ENCODE results near the gene LSAMP.

LSAMP gene

GRCh38 chr3:116413319-116413718, 32.0 kb downstream of the LSAMP start:
- Histone ChIP-seq H3K79me2 (ENCODE audit: control insufficient read depth, insufficient read depth, low read length) (no peaks in the 10 kb centered on the region), H3K4me2 (ENCODE audit: low read length) (no peak overlapping the region), H2BK15ac (replicated peaks; ENCODE audit: low read depth) (no peak overlapping the region), H3K9ac (ENCODE audit: low read length) (no peak overlapping the region), H3K4ac (ENCODE audit: low read depth, low read length) (no peak overlapping the region), H3K36me3 (ENCODE audit: control insufficient read depth, insufficient read depth, low read length) (no peaks in the 10 kb centered on the region), H3K18ac (ENCODE audit: low read length) (no peak overlapping the region), H2AK5ac (ENCODE audit: low read length) (no peak overlapping the region), H2BK120ac (ENCODE audit: low read depth, low read length) (no peak overlapping the region), H3K27ac (ENCODE audit: low read depth, low read length) (no peak overlapping the region), H2BK5ac (ENCODE audit: low read length) (no peak overlapping the region), H3K4me3 (ENCODE audit: low read length) (no peak overlapping the region), H3K56ac (ENCODE audit: low read length) (no peak overlapping the region), H4K8ac (ENCODE audit: low read depth, low read length) (no peak overlapping the region), H4K5ac (ENCODE audit: low read length) (no peak overlapping the region), H3K23ac (ENCODE audit: low read length) (no peak overlapping the region), H3K27me3 (ENCODE audit: insufficient read depth, low read length, poor library complexity) (no peaks in the 10 kb centered on the region), H3K79me1 (ENCODE audit: low read length) (no peaks in the 10 kb centered on the region), H3K4me1 (ENCODE audit: control insufficient read depth, low read depth, low read length) (no peaks in the 10 kb centered on the region)
- WGBS (ENCODE audit: extremely low coverage, insufficient coverage, low lambda C conversion rate), result no CpG with 5 or more reads among the region's 2 CpGs
- peak; percentile 10 for DNase-seq

- Histone ChIP-seq H3K23ac (ENCODE audit: low read length) (no peak overlapping the region), H3K27me3 (ENCODE audit: insufficient read depth, low read length, poor library complexity) (no peaks in the 10 kb centered on the region), H3K4me2 (ENCODE audit: low read length) (no peak overlapping the region), H3K9ac (ENCODE audit: low read length) (no peak overlapping the region), H3K79me1 (ENCODE audit: low read length) (no peaks in the 10 kb centered on the region), H3K18ac (ENCODE audit: low read length) (no peak overlapping the region), H2BK120ac (ENCODE audit: low read depth, low read length) (no peak overlapping the region), H4K5ac (ENCODE audit: low read length) (no peak overlapping the region), H3K79me2 (ENCODE audit: control insufficient read depth, insufficient read depth, low read length) (no peaks in the 10 kb centered on the region), H3K56ac (ENCODE audit: low read length) (no peak overlapping the region), H3K4ac (ENCODE audit: low read depth, low read length) (no peak overlapping the region), H3K4me3 (ENCODE audit: low read length) (no peak overlapping the region), H3K4me1 (ENCODE audit: control insufficient read depth, low read depth, low read length) (no peaks in the 10 kb centered on the region), H2BK5ac (ENCODE audit: low read length) (no peak overlapping the region), H2BK15ac (replicated peaks; ENCODE audit: low read depth) (no peak overlapping the region), H3K36me3 (ENCODE audit: control insufficient read depth, insufficient read depth, low read length) (no peaks in the 10 kb centered on the region), H4K8ac (ENCODE audit: low read depth, low read length) (no peak overlapping the region), H3K27ac (ENCODE audit: low read depth, low read length) (no peak overlapping the region), H2AK5ac (ENCODE audit: low read length) (no peak overlapping the region)
- no peak for DNase-seq
- WGBS (ENCODE audit: extremely low coverage, insufficient coverage, low lambda C conversion rate), result no CpG with 5 or more reads among the region's 2 CpGs
Measured at GRCh38 chr3:116408473-116408872, 36.8 kb downstream of the LSAMP start.

GRCh38 chr3:116405231-116405630, 40.1 kb downstream of the LSAMP start:
- no CpG with 5 or more reads among the region's 2 CpGs for WGBS (ENCODE audit: extremely low coverage, insufficient coverage, low lambda C conversion rate)

GRCh38 chr3:116399701-116400226, 45.5 kb downstream of the LSAMP start:
- H3K79me2 ChIP-seq (ENCODE audit: control insufficient read depth, insufficient read depth, low read length), result no peaks in the 10 kb centered on the region
- no peak overlapping the region for H3K23ac ChIP-seq (ENCODE audit: low read length)
- H3K27ac ChIP-seq (ENCODE audit: low read depth, low read length), result no peak overlapping the region
- no peaks in the 10 kb centered on the region for H3K4me1 ChIP-seq (ENCODE audit: control insufficient read depth, low read depth, low read length)
- H2BK120ac ChIP-seq (ENCODE audit: low read depth, low read length), result no peak overlapping the region
- H4K5ac ChIP-seq (ENCODE audit: low read length), result no peak overlapping the region
- no peak overlapping the region for H3K4ac ChIP-seq (ENCODE audit: low read depth, low read length)
- no peak overlapping the region for H3K18ac ChIP-seq (ENCODE audit: low read length)
- no peak overlapping the region for H3K56ac ChIP-seq (ENCODE audit: low read length)
- no CpG with 5 or more reads among the region's 2 CpGs for WGBS (ENCODE audit: extremely low coverage, insufficient coverage, low lambda C conversion rate)
- H2AK5ac ChIP-seq (ENCODE audit: low read length), result no peak overlapping the region
- no peaks in the 10 kb centered on the region for H3K79me1 ChIP-seq (ENCODE audit: low read length)
- H4K8ac ChIP-seq (ENCODE audit: low read depth, low read length), result no peak overlapping the region
- no peaks in the 10 kb centered on the region for H3K36me3 ChIP-seq (ENCODE audit: control insufficient read depth, insufficient read depth, low read length)
- no peak overlapping the region for H3K4me2 ChIP-seq (ENCODE audit: low read length)
- no peaks in the 10 kb centered on the region for H3K27me3 ChIP-seq (ENCODE audit: insufficient read depth, low read length, poor library complexity)
- no peak overlapping the region for H2BK5ac ChIP-seq (ENCODE audit: low read length)
- no peak overlapping the region for H2BK15ac ChIP-seq (replicated peaks; ENCODE audit: low read depth)
- H3K9ac ChIP-seq (ENCODE audit: low read length), result no peak overlapping the region
- no peak for DNase-seq
- no peak overlapping the region for H3K4me3 ChIP-seq (ENCODE audit: low read length)

More at GRCh38 chr3:116405231-116405630, 40.1 kb downstream of the LSAMP start:
- Histone ChIP-seq H3K27ac (ENCODE audit: low read depth, low read length) (no peak overlapping the region), H3K4me1 (ENCODE audit: control insufficient read depth, low read depth, low read length) (no peaks in the 10 kb centered on the region), H3K56ac (ENCODE audit: low read length) (no peak overlapping the region), H3K4ac (ENCODE audit: low read depth, low read length) (no peak overlapping the region), H2AK5ac (ENCODE audit: low read length) (no peak overlapping the region), H2BK15ac (replicated peaks; ENCODE audit: low read depth) (no peak overlapping the region), H3K79me1 (ENCODE audit: low read length) (no peaks in the 10 kb centered on the region), H3K9ac (ENCODE audit: low read length) (no peak overlapping the region), H3K79me2 (ENCODE audit: control insufficient read depth, insufficient read depth, low read length) (no peaks in the 10 kb centered on the region), H4K8ac (ENCODE audit: low read depth, low read length) (no peak overlapping the region), H3K36me3 (ENCODE audit: control insufficient read depth, insufficient read depth, low read length) (no peaks in the 10 kb centered on the region), H3K4me2 (ENCODE audit: low read length) (no peak overlapping the region), H3K4me3 (ENCODE audit: low read length) (no peak overlapping the region), H4K5ac (ENCODE audit: low read length) (no peak overlapping the region), H3K27me3 (ENCODE audit: insufficient read depth, low read length, poor library complexity) (no peaks in the 10 kb centered on the region), H2BK5ac (ENCODE audit: low read length) (no peak overlapping the region), H3K18ac (ENCODE audit: low read length) (no peak overlapping the region), H3K23ac (ENCODE audit: low read length) (no peak overlapping the region), H2BK120ac (ENCODE audit: low read depth, low read length) (no peak overlapping the region)
- no peak for DNase-seq

- Histone ChIP-seq H4K5ac (ENCODE audit: low read length) (no peak overlapping the region), H3K79me1 (ENCODE audit: low read length) (no peaks in the 10 kb centered on the region), H2AK5ac (ENCODE audit: low read length) (no peak overlapping the region), H3K9ac (ENCODE audit: low read length) (no peak overlapping the region), H3K27me3 (ENCODE audit: insufficient read depth, low read length, poor library complexity) (no peaks in the 10 kb centered on the region), H3K27ac (ENCODE audit: low read depth, low read length) (no peak overlapping the region), H3K36me3 (ENCODE audit: control insufficient read depth, insufficient read depth, low read length) (no peaks in the 10 kb centered on the region), H3K4ac (ENCODE audit: low read depth, low read length) (no peak overlapping the region), H2BK15ac (replicated peaks; ENCODE audit: low read depth) (no peak overlapping the region), H3K4me2 (ENCODE audit: low read length) (no peak overlapping the region), H2BK5ac (ENCODE audit: low read length) (no peak overlapping the region), H3K4me3 (ENCODE audit: low read length) (no peak overlapping the region), H3K56ac (ENCODE audit: low read length) (no peak overlapping the region), H3K79me2 (ENCODE audit: control insufficient read depth, insufficient read depth, low read length) (no peaks in the 10 kb centered on the region), H3K4me1 (ENCODE audit: control insufficient read depth, low read depth, low read length) (no peaks in the 10 kb centered on the region), H3K18ac (ENCODE audit: low read length) (no peak overlapping the region), H2BK120ac (ENCODE audit: low read depth, low read length) (no peak overlapping the region), H4K8ac (ENCODE audit: low read depth, low read length) (no peak overlapping the region), H3K23ac (ENCODE audit: low read length) (no peak overlapping the region)
- WGBS (ENCODE audit: extremely low coverage, insufficient coverage, low lambda C conversion rate), result no CpG with 5 or more reads among the region's 4 CpGs
- no peak for DNase-seq
Measured at GRCh38 chr3:116394365-116394764, 50.9 kb downstream of the LSAMP start.

- H3K56ac ChIP-seq (ENCODE audit: low read length), result no peak overlapping the region
- WGBS (ENCODE audit: extremely low coverage, insufficient coverage, low lambda C conversion rate), result no CpG with 5 or more reads among the region's 3 CpGs
Measured at GRCh38 chr3:116393199-116393598, 52.1 kb downstream of the LSAMP start.

More at GRCh38 chr3:116393199-116393598, 52.1 kb downstream of the LSAMP start:
- H3K4me3 ChIP-seq (ENCODE audit: low read length), result no peak overlapping the region
- DNase-seq, result no peak
- H3K4me2 ChIP-seq (ENCODE audit: low read length), result no peak overlapping the region
- no peaks in the 10 kb centered on the region for H3K79me1 ChIP-seq (ENCODE audit: low read length)
- H2BK120ac ChIP-seq (ENCODE audit: low read depth, low read length), result no peak overlapping the region
- H3K27me3 ChIP-seq (ENCODE audit: insufficient read depth, low read length, poor library complexity), result no peaks in the 10 kb centered on the region
- H3K9ac ChIP-seq (ENCODE audit: low read length), result no peak overlapping the region
- no peak overlapping the region for H3K27ac ChIP-seq (ENCODE audit: low read depth, low read length)
- H3K4me1 ChIP-seq (ENCODE audit: control insufficient read depth, low read depth, low read length), result no peaks in the 10 kb centered on the region
- no peaks in the 10 kb centered on the region for H3K36me3 ChIP-seq (ENCODE audit: control insufficient read depth, insufficient read depth, low read length)
- H4K8ac ChIP-seq (ENCODE audit: low read depth, low read length), result no peak overlapping the region
- H2AK5ac ChIP-seq (ENCODE audit: low read length), result no peak overlapping the region
- H3K4ac ChIP-seq (ENCODE audit: low read depth, low read length), result no peak overlapping the region
- no peak overlapping the region for H3K23ac ChIP-seq (ENCODE audit: low read length)
- H4K5ac ChIP-seq (ENCODE audit: low read length), result no peak overlapping the region
- no peak overlapping the region for H2BK5ac ChIP-seq (ENCODE audit: low read length)
- H3K79me2 ChIP-seq (ENCODE audit: control insufficient read depth, insufficient read depth, low read length), result no peaks in the 10 kb centered on the region
- H2BK15ac ChIP-seq (replicated peaks; ENCODE audit: low read depth), result no peak overlapping the region
- no peak overlapping the region for H3K18ac ChIP-seq (ENCODE audit: low read length)

Data from mesendoderm (in vitro differentiated cells).